ENCODE results near the gene HIRA. TPM values are rescaled to one million over a fixed set of nuclear protein-coding genes. Genes with fewer than 3 reads are reported as not detected.

The HIRA gene
- total and polyA plus RNA-seq, 9 of the 15 experiments (the other 6 are each of a cell fraction or from before 2014, with no cell fraction given): 0.96 to 132 (median 58.4) TPM

- TF ChIP-seq NCOA4 (IDR thresholded peaks at IDR 0.05; ENCODE audit: partially characterized antibody) (no peak), HLTF (IDR thresholded peaks at IDR 0.05) (no peak), GATA2 (CRISPR knock-in tag; IDR thresholded peaks at IDR 0.05) (no peak), BRD4 (IDR thresholded peaks at IDR 0.05) (no peak), PKNOX1 (IDR thresholded peaks at IDR 0.05) (no peak), EP300 (IDR thresholded peaks at IDR 0.05; ENCODE audit: low read length) (no peak), ZNF79 (CRISPR knock-in tag; IDR thresholded peaks at IDR 0.05; ENCODE audit: low read depth) (no peak), ZNF699 (CRISPR knock-in tag; IDR thresholded peaks at IDR 0.05; ENCODE audit: insufficient replicate concordance) (no peak), RBFOX2 (IDR thresholded peaks at IDR 0.05; ENCODE audit: low read depth, low read length) (no peak), ZNF592 (IDR thresholded peaks at IDR 0.05) (no peak), HNRNPL (IDR thresholded peaks at IDR 0.05; ENCODE audit: low read depth, low read length) (no peak), ZNF280B (CRISPR knock-in tag; IDR thresholded peaks at IDR 0.05) (no peak), GTF2B (IDR thresholded peaks at IDR 0.05; ENCODE audit: extremely low read depth, insufficient read length) (no peak), HMG20B (CRISPR knock-in tag; IDR thresholded peaks at IDR 0.05) (no peak), VEZF1 (CRISPR knock-in tag; IDR thresholded peaks at IDR 0.05) (no peak), SOX6 (IDR thresholded peaks at IDR 0.05) (no peak), U2AF2 (optimal IDR thresholded peaks at IDR 0.05; ENCODE audit: low read depth, low read length) (no peak), ZFX (CRISPR knock-in tag; IDR thresholded peaks at IDR 0.05) (no peak), ZNF184 (CRISPR knock-in tag; IDR thresholded peaks at IDR 0.05) (no peak)
Measured at GRCh38 chr22:19290400-19291217, 140.9 kb downstream of the HIRA start (continued).
